CD4-positive, alpha-beta T cell treated with Interleukin-17A for 4 hours (primary cell): ENCODE data around the gene BUD13.
"Not testable (repeated sequence)": the region's sequence is repeated elsewhere in the genome, so short reads cannot be mapped to it uniquely, and the experiment has no call there.

Source experiments
- DNase-seq: peaks from one replicate; pipeline ENCODE4 v3.0.0-alpha.2; 2020; ENCODE audit warnings: mixed read lengths

BUD13 gene

DNA sequence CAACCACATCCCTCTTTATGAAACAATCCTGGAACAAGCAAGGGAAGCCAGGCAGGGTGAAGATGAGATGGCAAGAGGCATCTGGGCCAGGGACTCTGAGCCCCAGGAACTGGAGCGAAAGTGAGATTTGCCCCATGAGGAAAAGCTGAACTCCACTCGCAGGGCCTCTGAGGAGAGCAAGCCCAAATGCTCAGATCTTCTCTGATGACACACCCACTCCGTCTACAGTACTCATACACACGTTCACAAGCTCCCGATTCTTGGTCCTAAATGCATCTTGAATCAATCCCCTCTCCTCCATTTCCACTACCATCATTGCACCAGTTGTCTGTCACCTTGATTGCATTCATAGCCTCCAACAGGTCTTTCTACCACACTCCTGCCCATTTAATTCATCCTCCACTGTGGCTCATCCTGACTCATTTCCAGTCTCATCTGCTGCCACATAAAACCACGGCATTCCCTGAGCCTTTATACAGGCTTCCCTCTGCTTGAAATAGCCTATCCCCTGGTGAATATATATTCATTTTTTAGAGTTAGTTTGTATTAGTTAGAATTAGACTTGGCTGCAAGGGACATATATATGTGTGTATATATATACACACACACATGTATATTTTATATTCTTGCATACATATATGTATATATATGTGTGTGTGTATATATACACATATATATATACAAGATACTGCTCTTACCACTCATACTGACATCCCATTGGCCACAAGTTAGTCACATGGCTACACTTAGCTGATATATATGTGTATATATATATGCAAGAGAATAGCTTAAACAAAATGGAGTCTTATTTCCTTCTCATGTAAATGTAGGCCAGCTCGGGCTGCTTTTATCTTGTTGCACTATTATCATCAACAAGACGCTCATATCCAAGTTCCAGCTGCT lies 20.3 kb upstream of the BUD13 start:
- no peak for DNase-seq

DNA sequence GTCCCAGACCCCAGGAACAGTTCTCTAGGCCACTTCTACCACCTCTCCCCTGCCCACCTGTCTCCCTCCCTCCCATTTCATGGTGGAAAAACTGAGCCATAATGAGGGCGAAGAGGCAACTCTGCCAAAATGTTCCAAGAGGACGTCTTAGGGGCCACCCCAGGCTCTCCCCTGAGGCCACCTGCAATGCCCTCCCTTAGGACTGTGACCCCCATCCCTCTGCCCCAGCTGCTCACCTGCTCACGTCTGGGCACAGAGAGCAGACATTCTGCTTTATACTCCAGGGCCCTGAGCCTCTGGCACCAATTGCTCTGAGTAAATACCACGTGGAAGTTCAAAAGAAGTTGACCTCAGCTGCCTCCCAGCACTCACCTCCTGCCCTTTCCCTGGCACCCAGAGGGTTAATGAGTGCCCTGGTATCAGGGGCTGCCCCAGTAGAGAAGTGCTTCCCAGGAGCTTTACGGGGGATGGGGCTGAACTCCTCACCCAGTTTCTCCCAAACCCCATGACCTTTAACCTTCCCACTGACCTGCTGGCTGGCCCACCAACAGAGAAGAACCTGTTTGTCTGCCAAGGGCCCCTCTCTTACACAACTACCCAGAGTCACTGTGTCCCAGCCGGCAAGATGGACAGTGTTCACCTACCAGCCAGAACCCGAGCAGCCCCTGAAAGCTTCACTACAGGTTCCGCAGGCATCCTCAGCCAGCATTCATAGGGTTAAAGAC lies 19.5 kb upstream of the BUD13 start:
- DNase-seq = no peak

DNA sequence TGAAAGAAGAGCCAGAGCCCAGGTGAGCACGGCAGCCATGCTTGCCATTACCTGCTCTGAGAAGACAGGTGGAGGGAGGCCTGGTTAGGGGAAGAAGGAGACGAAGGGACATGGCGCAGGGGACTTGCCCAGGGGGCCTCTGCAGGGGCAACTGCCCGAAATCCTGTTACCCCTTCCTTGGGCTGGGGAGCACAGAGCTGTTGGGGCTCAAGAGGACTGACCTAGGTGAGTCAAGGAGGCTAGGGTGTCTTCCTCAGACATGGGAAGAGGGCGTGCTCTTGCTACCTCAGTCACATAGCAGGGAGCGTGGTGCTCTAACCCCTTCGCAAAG lies 19.0 kb upstream of the BUD13 start, which contains the start of gene APOA5:
Gene APOA5, minus strand, starts transcription at position 67 of the 331 bp plus-strand sequence. Its CDS starts 19 bp downstream, at position 48.
- no peak for DNase-seq

DNA sequence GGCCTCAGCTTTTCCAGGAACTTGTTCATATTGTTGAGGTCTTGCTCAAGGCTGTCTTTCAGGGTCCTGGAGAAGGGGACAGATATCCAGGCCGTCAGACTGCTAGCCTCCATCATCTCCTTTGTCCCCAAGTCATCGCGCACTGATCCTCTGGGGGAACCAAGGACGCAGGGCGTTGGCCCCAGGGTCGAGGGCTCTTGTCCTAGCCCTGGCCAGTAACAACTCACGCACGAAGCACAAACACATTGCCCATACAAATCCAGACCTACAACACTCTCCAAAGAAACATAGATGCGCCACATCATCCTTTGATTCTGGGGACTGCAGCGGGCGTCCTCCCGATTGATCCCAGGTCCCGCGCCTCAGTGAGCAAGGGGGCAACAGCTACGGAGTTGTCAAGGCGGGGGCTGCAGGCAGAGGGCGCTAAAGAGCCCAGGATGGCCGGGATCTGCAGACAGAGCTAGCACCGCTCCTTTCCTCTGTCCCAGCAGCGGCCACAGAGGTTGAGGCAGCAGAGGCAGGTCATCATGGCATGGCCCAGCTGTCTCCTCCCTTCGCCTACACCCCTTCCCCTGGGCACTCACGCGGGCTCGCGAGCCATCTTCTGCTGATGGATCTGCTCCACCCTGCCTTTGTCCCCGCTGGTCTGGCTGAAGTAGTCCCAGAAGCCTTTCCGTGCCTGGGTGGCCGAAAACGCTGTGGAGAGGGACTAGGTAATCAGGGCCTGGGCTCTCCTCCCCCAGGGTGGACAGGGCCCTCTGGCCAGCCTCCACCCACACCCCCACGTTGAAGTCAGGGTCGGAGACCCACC lies 18.4 kb upstream of the BUD13 start:
- peak; percentile 85 for DNase-seq

DNA sequence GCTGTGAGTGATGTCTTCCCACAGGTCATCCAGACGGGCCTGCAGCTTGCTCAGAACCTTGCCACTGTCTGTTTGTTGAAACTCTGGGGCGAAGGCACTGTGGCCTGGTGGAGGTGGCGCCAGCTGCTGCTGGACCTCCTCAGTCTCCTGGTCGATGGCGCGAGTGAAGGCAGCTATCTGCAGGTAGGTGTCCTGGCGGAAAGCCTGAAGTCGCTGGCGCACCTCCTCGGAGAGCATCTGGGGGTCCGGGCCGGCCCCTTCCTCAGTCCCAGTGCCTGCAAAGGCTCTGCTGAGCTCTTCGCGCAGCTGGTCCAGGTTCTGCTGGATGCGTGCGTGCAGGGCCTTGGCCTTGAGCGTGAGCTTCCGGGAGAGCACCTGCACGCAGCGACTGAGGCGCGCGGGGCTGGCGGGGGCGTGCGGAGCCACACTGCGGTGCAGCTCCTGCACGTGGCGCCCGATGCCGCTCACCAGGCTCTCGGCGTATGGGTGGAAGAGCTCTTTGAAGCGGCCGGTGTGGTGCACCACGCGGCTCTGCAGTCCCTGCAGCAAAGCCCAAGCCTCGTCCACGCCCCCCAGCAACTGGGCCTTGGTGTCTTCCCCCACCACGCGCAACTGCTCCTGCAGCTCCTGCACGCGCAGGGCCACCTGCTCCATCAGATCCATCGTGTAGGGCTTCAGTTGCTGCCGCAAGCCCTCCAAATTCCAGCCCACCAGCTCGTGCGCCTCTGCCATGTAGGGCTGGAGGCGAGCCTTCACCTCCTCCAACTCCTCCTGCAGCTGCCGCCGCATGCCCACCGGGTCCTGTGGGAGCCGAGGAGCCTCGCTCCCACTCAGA lies 17.6 kb upstream of the BUD13 start:
- DNase-seq = no peak

- no peak for DNase-seq
These were observed 16.2 kb upstream of the BUD13 start for GRCh38 chr11:116788975-116789374.

- DNase-seq = no peak
These were observed 15.7 kb upstream of the BUD13 start for GRCh38 chr11:116788534-116788933.

DNA sequence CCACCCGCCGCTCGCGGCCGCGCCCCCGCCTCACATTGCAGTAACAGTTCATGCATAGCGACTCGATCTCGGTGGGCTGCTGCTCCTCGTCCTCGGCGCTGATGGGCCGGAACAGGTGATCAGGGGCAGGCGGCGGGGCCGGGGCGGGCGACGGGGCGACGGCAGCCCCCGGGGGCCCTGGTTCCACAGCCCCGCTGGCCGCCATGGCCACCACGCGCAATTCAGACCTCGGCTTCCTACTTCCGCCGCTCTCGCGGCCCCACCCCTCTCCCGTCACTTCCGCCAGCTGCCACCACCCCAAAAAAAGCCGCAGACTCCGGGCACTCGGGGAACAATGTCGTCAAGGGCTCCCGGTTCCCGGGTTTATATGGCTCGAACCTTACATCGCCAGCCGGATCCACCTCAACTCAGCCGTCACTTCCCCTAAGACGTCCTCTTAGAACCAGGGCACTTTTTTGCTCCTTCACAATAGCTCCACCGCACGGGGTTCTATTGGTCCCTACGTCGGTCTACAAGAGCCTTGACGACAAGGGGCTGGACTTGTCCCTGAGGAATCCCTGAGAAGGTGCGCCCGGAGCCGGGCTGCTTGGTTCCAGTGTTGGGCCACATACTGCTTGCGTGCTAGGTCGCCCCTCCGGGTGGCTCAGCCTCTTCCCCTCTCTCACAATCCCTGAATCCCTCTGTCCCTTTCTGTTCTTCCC lies 15.1 kb upstream of the BUD13 start, which contains the start of gene ZPR1:
Gene ZPR1, minus strand, starts transcription at position 238 of the 701 bp plus-strand sequence. Its CDS starts 33 bp downstream, at position 205.
- peak; percentile 88 for DNase-seq

- DNase-seq = no peak
These were observed 14.6 kb upstream of the BUD13 start for GRCh38 chr11:116787436-116787785.

GRCh38 chr11:116786966-116787365 lies 14.2 kb upstream of the BUD13 start:
- DNase-seq = no peak

DNA sequence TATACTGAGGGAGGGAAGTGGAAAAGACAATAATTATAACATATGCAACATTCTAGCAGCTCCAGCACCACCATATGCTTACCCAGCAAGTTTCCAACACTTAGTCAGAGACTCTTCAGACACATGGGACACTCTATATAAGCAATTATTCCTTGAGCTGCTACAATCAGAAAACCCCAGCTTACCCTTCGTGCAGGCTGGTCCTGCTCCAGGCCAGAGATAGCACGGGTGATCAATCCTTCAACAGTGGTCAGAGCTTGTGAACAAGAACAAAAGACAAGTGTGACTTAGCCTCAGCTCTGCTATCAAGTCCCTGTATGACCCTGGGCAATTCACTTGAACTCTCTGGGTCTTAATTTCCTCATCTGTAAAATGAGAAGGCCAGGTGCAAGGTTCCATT lies 13.5 kb upstream of the BUD13 start:
- DNase-seq = no peak

GRCh38 chr11:116782728-116783127 lies 9.9 kb upstream of the BUD13 start:
- no peak for DNase-seq

DNA sequence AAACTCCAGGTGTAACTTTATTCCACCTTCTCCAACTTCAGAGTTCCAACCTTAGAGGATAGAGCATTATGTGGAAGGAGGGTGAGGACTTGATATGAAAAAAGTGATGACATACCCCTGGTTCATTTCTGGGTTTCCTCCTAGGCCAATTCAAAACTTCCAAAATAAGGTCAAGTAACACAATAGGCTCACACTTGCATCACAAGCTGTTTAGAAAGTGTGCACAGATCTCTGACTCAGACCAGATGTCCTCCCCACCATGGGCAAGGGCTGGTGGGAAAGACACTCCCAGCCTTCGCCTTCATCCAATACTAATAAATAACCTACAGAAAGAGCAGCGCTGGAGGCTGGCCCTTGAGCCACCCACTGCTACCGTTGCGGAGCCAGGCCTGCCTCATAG lies 5.8 kb upstream of the BUD13 start:
- no peak for DNase-seq

DNA sequence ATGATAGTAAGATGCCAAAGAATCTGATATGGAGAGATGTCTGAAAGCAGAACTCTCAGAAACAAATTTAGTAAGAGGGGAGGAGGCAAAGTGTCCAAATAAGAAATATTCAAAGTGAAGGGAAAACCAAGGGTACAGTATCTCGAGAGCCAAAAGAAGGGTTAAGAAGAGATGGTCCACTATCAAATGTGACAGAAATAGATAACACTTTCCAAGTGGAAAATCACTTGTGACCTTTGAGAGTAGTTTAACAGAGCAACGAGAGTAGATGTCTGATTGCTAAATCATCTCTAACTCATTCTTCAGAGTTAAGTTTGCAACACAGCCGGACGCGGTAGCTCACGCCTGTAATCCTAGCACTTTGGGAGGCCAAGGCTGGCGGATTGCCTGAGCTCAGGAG lies 4.3 kb upstream of the BUD13 start:
- DNase-seq = no peak

- DNase-seq = no peak
These were observed 3.8 kb upstream of the BUD13 start for GRCh38 chr11:116776522-116776984.

- no peak for DNase-seq
These were observed 3.2 kb upstream of the BUD13 start for GRCh38 chr11:116775975-116776374.

DNA sequence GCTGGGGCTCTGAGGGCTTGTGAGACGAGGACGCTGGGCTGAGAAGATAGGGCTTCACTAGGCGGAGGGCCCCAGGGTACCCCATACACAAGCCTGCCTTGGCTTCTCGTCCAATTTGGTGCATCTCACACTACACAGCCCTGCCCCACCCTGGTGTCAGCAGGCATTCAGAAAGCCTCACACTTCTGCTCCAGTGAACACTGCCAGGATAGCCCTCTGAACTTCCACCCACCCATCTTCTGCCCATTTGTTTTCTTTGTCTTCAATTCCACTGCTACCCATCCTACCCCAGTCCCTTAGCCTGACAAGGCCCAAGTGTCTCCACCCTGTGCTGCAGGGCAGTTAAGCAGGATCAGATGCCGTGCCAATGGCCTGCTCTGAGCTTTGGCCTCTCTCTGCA lies 1.9 kb upstream of the BUD13 start:
- no peak for DNase-seq

DNA sequence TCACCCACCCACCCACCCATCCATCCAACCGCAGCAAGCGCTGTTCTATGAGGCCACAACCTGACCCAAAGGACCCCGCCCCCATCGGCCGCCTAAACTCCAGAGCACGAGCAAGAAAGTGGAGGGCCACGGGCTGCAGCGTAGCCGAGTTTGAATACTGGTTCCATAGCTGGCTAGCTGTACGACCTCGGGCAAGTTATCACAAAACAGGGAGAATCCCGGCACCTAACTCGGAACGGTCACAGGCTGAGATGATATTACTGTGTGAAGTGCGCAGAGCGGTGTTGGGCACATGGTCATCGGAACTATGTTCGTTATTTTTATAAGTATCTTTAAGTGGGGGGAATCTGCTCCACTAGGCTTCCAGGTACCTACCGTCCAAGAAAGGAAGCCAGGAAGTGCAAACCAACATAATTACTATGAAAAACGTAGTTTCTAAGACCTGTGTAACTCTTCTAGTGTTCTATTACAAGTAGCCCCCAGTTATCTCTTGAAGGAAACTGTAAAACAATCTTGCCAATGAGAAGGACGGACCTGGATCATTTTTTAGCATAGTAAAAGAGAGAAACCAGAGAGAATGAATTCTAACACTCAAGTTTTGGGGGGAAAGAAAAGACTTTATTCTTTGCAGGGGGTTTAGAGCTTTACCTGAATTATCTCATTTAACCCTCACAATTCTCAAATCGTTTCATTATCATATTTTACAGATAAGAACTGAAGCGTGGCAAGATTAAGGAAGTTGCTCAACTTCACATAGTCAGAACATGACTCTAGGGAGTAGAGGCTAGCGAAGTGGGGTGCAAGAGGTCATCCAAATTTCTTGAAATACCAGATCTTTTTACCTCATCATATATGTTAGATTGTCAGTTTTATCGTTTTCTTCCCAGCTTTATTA lies 663 bp upstream of the BUD13 start:
- no peak for DNase-seq

DNA sequence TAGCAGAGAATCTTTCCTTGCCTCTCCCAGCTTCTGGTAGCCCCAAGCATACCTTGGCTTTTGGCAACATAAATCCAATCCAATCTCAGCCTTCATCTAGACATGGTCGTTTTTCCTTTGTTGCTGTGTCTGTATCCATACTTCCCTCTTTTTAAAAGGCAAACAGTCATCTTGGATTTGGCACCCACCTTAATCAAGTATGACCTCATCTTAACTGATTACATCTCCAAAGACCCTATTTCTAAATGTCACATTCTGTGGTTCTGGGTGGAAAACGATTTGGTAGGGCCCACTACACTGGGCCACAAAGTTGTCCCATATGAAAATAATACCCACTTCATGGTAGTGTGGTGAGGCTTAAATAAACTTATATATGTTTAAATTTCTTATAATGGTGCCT lies 852 bp downstream of the BUD13 start:
- no peak for DNase-seq

- DNase-seq = no peak
These were observed 10.7 kb downstream of the BUD13 start for GRCh38 chr11:116762132-116762531.

- not testable (repeated sequence) for DNase-seq
These were observed 16.7 kb downstream of the BUD13 start for GRCh38 chr11:116756044-116756443.
